Measurements from ENCODE around the gene GFI1B. TPM values are rescaled to one million over a fixed set of nuclear protein-coding genes. Genes with fewer than 3 reads are reported as not detected.
"Not testable (repeated sequence)": the region's sequence is repeated elsewhere in the genome, so short reads cannot be mapped to it uniquely, and the experiment has no call there.

GFI1B gene
- polyA plus RNA-seq, 2 donors, result 0.02 TPM

DNA sequence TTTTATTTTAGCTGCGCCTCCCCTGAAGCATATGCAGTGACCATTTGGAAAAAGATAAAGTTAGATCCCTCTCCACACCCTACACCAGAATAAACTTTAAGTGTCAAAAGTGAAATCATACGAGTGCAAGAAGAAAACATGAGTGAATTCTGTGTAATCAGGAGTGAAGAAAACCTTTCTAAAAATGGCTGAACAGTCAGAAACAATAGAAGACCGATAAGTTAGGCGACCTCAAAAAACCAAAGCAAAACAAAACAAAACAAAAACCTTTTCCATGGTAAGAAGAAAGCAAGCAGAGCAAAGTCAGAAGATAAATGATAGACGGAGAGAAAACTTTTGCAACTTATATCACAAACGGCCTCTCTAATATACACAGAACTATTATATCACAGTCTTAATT is 17.5 kb upstream of the GFI1B start:
- H3K27ac ChIP-seq (ENCODE audit: low read depth in 2 of 2, low read length in 1 of 2), result no peak overlapping the region
- H3K4me1 ChIP-seq (ENCODE audit: control insufficient read depth in 2 of 2, insufficient read depth in 2 of 2, low read length in 1 of 2), result no peaks in the 10 kb centered on the region
- H3K4me3 ChIP-seq (ENCODE audit: low read depth in 1 of 2, low read length in 2 of 2), result no peak overlapping the region
- H3K9me3 ChIP-seq (ENCODE audit: control insufficient read depth in 2 of 2, insufficient read depth in 1 of 2, low read depth in 1 of 2, low read length in 1 of 2), result peaks cover 0 to 2% of the 10 kb centered on the region in 2 donors
- H3K27me3 ChIP-seq (ENCODE audit: control insufficient read depth in 1 of 2, insufficient read depth in 2 of 2, low read length in 2 of 2), result no peaks in the 10 kb centered on the region
- no peaks in the 10 kb centered on the region for H3K36me3 ChIP-seq (ENCODE audit: control insufficient read depth in 2 of 2, insufficient read depth in 2 of 2, low read length in 1 of 2)
- 77% methylated on average over 6 of the region's 6 CpGs for WGBS, 2 donors

DNA sequence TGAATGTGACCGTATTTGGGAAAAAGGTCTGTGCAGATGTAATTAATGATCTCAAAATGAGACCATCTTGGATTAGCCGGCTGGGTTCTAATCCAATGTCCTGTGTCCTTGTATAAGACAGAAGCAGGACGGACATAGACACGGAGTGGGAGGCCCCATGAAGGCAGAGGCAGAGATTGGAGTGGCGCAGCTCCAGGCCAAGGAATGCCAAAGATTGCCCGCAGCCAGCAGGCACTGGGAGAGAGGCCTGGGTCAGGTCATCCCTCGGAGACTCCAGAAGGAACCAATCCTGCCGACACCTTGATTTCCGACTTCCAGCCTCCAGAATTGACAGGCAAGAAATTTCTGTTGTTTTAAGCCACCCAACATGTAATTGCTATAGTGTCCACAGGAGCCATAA is 13.0 kb upstream of the GFI1B start:
- H3K27me3 ChIP-seq (ENCODE audit: control insufficient read depth in 1 of 2, insufficient read depth in 2 of 2, low read length in 2 of 2), result no peaks in the 10 kb centered on the region
- no peak overlapping the region for H3K27ac ChIP-seq (ENCODE audit: low read depth in 2 of 2, low read length in 1 of 2)
- H3K36me3 ChIP-seq (ENCODE audit: control insufficient read depth in 2 of 2, insufficient read depth in 2 of 2, low read length in 1 of 2), result no peaks in the 10 kb centered on the region
- H3K4me3 ChIP-seq (ENCODE audit: low read depth in 1 of 2, low read length in 2 of 2), result no peak overlapping the region
- no peaks in the 10 kb centered on the region for H3K9me3 ChIP-seq (ENCODE audit: control insufficient read depth in 2 of 2, insufficient read depth in 1 of 2, low read depth in 1 of 2, low read length in 1 of 2)
- WGBS, 2 donors, result 86 to 88% methylated on average over 9 of the region's 9 CpGs
- no peaks in the 10 kb centered on the region for H3K4me1 ChIP-seq (ENCODE audit: control insufficient read depth in 2 of 2, insufficient read depth in 2 of 2, low read length in 1 of 2)

DNA sequence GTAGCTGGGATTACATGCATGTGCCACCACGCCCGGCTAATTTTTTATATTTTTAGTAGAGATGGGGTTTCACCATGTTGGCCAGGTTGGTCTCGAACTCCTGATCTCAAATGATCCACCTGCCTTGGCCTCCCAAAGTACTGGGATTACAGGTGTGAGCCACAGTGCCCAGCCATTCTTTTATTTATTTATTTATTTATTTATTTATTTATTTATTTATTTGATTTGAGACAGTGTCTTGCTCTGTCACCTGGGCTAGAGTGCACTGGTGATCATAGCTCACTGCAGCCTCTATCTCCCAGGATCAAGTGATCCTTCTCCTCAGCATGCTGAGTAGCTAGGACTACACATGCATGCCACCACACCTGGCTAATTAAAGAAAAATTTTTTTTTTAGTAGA is 10.6 kb upstream of the GFI1B start:
- H3K4me1 ChIP-seq (ENCODE audit: control insufficient read depth in 2 of 2, insufficient read depth in 2 of 2, low read length in 1 of 2); H3K36me3 ChIP-seq (ENCODE audit: control insufficient read depth in 2 of 2, insufficient read depth in 2 of 2, low read length in 1 of 2); H3K27me3 ChIP-seq (ENCODE audit: control insufficient read depth in 1 of 2, insufficient read depth in 2 of 2, low read length in 2 of 2); H3K9me3 ChIP-seq (ENCODE audit: control insufficient read depth in 2 of 2, insufficient read depth in 1 of 2, low read depth in 1 of 2, low read length in 1 of 2); H3K4me3 ChIP-seq (ENCODE audit: low read depth in 1 of 2, low read length in 2 of 2); H3K27ac ChIP-seq (ENCODE audit: low read depth in 2 of 2, low read length in 1 of 2): not testable (repeated sequence)
- WGBS, 2 donors, result 90 to 95% methylated on average over 3 of the region's 3 CpGs

DNA sequence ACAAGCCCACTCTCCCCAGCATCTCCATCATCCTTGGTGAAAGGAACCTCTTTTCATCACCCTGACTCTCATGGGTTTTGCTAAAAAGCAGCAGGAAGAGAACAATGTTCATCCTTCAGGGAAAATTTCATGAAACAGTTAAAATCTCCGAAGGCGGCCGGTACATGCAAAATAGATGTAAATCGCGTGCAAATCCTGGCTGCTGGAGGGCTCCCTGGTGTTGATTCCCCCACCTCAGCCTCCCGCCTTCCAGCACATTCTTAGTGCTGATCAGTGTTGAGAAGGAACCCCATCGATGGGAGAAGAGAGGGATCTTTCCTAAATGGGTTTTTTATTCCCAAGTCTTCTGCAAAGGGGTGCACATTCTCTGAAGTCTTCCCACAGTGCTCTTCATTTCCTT is 8.7 kb upstream of the GFI1B start:
- Histone ChIP-seq H3K4me1 (ENCODE audit: control insufficient read depth in 2 of 2, insufficient read depth in 2 of 2, low read length in 1 of 2) (no peaks in the 10 kb centered on the region), H3K4me3 (ENCODE audit: low read depth in 1 of 2, low read length in 2 of 2) (no peak overlapping the region), H3K9me3 (ENCODE audit: control insufficient read depth in 2 of 2, insufficient read depth in 1 of 2, low read depth in 1 of 2, low read length in 1 of 2) (peaks cover 0 to 3% of the 10 kb centered on the region in 2 donors), H3K27me3 (ENCODE audit: control insufficient read depth in 1 of 2, insufficient read depth in 2 of 2, low read length in 2 of 2) (no peaks in the 10 kb centered on the region), H3K27ac (ENCODE audit: low read depth in 2 of 2, low read length in 1 of 2) (no peak overlapping the region), H3K36me3 (ENCODE audit: control insufficient read depth in 2 of 2, insufficient read depth in 2 of 2, low read length in 1 of 2) (no peaks in the 10 kb centered on the region)
- 68% methylated on average over 7 of the region's 7 CpGs for WGBS, 2 donors

DNA sequence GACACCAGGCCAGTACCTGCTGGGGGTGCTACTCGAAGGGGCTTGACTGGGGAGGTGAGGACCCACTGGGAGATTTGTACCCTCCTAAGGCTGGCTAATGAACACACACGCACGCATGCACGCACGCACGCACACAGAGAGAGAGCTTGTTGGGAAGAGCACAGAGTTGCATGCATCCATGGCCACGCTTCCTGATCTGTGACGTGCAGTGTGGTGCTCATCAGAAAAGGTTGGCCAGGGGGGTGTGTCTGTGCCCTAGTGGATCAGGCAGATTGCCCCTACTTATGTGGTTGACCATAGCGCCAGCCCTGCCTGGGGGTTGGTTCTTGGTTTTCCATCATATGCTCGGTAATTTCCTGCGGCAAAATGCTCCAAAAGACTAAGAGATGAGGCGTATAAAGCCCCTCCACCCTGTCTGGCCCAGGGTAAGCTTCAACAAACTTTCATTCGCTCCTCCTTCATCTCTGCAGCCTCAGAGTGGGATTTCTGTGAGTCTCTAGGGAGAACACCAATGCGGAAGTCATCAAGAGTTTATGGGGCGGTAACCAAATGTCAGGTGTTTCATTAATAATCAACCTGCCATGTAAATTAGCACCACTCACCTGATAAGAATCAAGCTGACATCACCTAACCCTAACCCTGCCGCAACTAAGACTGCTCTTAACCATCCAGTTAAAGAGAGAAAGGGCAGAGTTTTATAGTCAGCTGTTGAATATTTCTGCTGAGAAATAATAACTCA is 8.0 kb upstream of the GFI1B start:
- Histone ChIP-seq H3K27ac (ENCODE audit: low read depth in 2 of 2, low read length in 1 of 2) (no peak overlapping the region), H3K36me3 (ENCODE audit: control insufficient read depth in 2 of 2, insufficient read depth in 2 of 2, low read length in 1 of 2) (no peaks in the 10 kb centered on the region), H3K4me1 (ENCODE audit: control insufficient read depth in 2 of 2, insufficient read depth in 2 of 2, low read length in 1 of 2) (no peaks in the 10 kb centered on the region), H3K9me3 (ENCODE audit: control insufficient read depth in 2 of 2, insufficient read depth in 1 of 2, low read depth in 1 of 2, low read length in 1 of 2) (peaks cover 0 to 3% of the 10 kb centered on the region in 2 donors), H3K27me3 (ENCODE audit: control insufficient read depth in 1 of 2, insufficient read depth in 2 of 2, low read length in 2 of 2) (no peaks in the 10 kb centered on the region), H3K4me3 (ENCODE audit: low read depth in 1 of 2, low read length in 2 of 2) (no peak overlapping the region)
- 82 to 88% methylated on average over 16 of the region's 16 CpGs for WGBS, 2 donors

DNA sequence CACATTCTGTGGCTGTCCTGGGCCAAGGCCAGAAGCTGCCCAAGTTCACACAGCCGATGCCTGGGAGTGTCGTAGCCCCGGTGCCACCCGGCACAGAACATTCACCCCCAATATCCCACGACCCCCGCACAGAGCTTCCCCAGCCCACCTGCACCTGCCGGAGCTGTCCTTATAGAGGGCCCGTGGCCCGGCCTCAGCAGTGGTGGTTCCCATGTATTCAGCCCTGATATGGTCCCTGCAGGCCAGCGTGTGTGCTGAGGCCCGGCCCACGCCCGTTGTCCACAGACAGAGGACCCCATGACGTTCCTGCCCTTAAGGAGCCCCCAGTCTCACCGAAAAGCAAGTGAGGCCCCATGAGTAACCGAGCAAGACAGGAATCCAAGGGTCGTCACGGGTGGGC is 5.3 kb upstream of the GFI1B start:
- H3K27me3 ChIP-seq (ENCODE audit: control insufficient read depth in 1 of 2, insufficient read depth in 2 of 2, low read length in 2 of 2), result no peaks in the 10 kb centered on the region
- peaks cover 0 to 3% of the 10 kb centered on the region in 2 donors for H3K4me1 ChIP-seq (ENCODE audit: control insufficient read depth in 2 of 2, insufficient read depth in 2 of 2, low read length in 1 of 2)
- H3K9me3 ChIP-seq (ENCODE audit: control insufficient read depth in 2 of 2, insufficient read depth in 1 of 2, low read depth in 1 of 2, low read length in 1 of 2), result peaks cover 0 to 3% of the 10 kb centered on the region in 2 donors
- no peak overlapping the region for H3K27ac ChIP-seq (ENCODE audit: low read depth in 2 of 2, low read length in 1 of 2)
- 74 to 79% methylated on average over 18 of the region's 18 CpGs for WGBS, 2 donors
- H3K36me3 ChIP-seq (ENCODE audit: control insufficient read depth in 2 of 2, insufficient read depth in 2 of 2, low read length in 1 of 2), result no peaks in the 10 kb centered on the region
- H3K4me3 ChIP-seq (ENCODE audit: low read depth in 1 of 2, low read length in 2 of 2), result no peak overlapping the region

DNA sequence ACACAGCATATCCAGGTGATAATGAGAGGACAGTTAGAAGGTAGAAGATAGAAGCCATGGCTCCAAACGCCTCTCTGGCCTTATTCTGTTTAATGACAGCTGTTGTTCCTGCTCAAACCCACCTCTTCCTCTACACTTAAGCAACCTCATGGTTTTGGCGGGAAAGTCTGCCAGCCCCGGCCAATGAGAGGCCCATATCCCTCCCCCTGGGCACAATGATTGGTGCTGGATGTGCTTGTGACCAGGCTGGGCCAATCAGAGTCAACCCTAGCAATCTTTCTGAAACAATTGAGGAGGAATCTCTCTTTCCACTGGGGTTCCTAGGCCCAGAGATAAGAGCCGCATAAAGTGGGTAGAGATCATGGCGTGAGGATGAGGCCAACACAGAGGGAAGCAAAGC is 4.8 kb upstream of the GFI1B start:
- Histone ChIP-seq H3K9me3 (ENCODE audit: control insufficient read depth in 2 of 2, insufficient read depth in 1 of 2, low read depth in 1 of 2, low read length in 1 of 2) (peaks cover 0 to 3% of the 10 kb centered on the region in 2 donors), H3K27me3 (ENCODE audit: control insufficient read depth in 1 of 2, insufficient read depth in 2 of 2, low read length in 2 of 2) (no peaks in the 10 kb centered on the region), H3K27ac (ENCODE audit: low read depth in 2 of 2, low read length in 1 of 2) (no peak overlapping the region), H3K4me3 (ENCODE audit: low read depth in 1 of 2, low read length in 2 of 2) (no peak overlapping the region), H3K4me1 (ENCODE audit: control insufficient read depth in 2 of 2, insufficient read depth in 2 of 2, low read length in 1 of 2) (peaks cover 0 to 3% of the 10 kb centered on the region in 2 donors), H3K36me3 (ENCODE audit: control insufficient read depth in 2 of 2, insufficient read depth in 2 of 2, low read length in 1 of 2) (no peaks in the 10 kb centered on the region)
- 78 to 93% methylated on average over 5 of the region's 5 CpGs for WGBS, 2 donors

DNA sequence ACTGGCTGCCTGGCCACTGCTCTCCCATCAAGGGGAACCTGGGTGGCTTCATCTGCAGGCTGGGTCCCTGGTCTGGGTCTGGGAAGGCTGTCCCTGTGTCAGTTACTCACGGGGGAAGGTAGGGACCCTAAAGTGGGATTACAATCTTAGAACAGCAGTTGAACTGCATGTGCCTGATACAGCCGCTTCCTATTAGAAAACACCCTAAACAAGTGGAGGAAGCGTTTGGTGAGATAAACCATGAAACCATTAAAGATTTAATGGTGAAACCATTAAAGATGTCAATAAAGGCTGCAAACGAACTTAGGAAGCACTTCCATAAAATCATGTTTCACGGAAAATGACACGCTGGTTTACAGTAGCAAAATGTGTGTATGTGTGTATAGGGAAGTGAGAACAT is 2.5 kb upstream of the GFI1B start:
- WGBS, 2 donors, result 69% methylated on average over 6 of the region's 6 CpGs
- no peaks in the 10 kb centered on the region for H3K36me3 ChIP-seq (ENCODE audit: control insufficient read depth in 2 of 2, insufficient read depth in 2 of 2, low read length in 1 of 2)
- peaks cover 0 to 3% of the 10 kb centered on the region in 2 donors for H3K4me1 ChIP-seq (ENCODE audit: control insufficient read depth in 2 of 2, insufficient read depth in 2 of 2, low read length in 1 of 2)
- H3K9me3 ChIP-seq (ENCODE audit: control insufficient read depth in 2 of 2, insufficient read depth in 1 of 2, low read depth in 1 of 2, low read length in 1 of 2), result peaks cover 0 to 3% of the 10 kb centered on the region in 2 donors
- peaks cover 0 to 4% of the 10 kb centered on the region in 2 donors for H3K27me3 ChIP-seq (ENCODE audit: control insufficient read depth in 1 of 2, insufficient read depth in 2 of 2, low read length in 2 of 2)
- no peak overlapping the region for H3K4me3 ChIP-seq (ENCODE audit: low read depth in 1 of 2, low read length in 2 of 2)
- H3K27ac ChIP-seq (ENCODE audit: low read depth in 2 of 2, low read length in 1 of 2), result no peak overlapping the region

DNA sequence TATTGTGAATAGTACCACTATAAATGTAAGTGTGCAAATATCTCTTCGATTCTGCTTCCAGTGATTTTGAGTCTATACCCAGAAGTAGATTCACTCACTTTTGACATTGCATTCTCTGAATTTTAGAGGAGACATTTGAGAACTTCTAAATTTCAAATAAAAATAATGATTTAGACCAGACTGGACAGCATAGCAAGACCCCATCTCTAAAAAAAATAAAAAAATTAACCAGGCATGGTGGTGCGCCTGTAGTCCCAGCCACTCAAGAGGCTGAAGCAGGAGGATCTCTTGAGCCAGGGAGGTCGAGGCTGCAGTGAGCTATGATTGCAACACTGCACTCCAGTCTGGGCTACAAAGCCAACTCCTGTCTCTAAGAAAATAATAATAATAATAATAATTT is 1.9 kb upstream of the GFI1B start:
- Histone ChIP-seq H3K36me3 (ENCODE audit: control insufficient read depth in 2 of 2, insufficient read depth in 2 of 2, low read length in 1 of 2) (no peaks in the 10 kb centered on the region), H3K4me1 (ENCODE audit: control insufficient read depth in 2 of 2, insufficient read depth in 2 of 2, low read length in 1 of 2) (peaks cover 0 to 3% of the 10 kb centered on the region in 2 donors), H3K9me3 (ENCODE audit: control insufficient read depth in 2 of 2, insufficient read depth in 1 of 2, low read depth in 1 of 2, low read length in 1 of 2) (peaks cover 0 to 3% of the 10 kb centered on the region in 2 donors), H3K4me3 (ENCODE audit: low read depth in 1 of 2, low read length in 2 of 2) (no peak overlapping the region), H3K27me3 (ENCODE audit: control insufficient read depth in 1 of 2, insufficient read depth in 2 of 2, low read length in 2 of 2) (peaks cover 0 to 4% of the 10 kb centered on the region in 2 donors), H3K27ac (ENCODE audit: low read depth in 2 of 2, low read length in 1 of 2) (no peak overlapping the region)
- 88 to 89% methylated on average over 3 of the region's 3 CpGs for WGBS, 2 donors

DNA sequence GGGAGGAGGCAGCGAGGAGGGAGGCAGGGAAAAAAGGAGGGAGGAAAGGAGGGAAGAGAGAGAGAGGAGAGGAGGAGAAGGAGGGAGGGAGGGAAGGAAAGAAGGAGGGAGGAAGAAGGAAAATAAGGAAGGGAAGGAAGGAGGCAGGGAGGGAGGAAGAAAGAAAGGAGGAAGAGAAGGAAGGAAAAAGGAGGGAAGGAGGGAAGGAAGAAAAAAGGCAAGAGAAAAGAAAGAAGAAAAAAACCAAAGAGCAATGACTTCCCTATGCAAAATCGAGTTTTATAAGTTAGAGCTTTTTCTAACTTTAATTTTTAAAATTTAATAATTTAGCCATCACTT is 413 bp upstream of the GFI1B start:
- Histone ChIP-seq H3K4me3 (ENCODE audit: low read depth in 1 of 2, low read length in 2 of 2) (no peak overlapping the region), H3K36me3 (ENCODE audit: control insufficient read depth in 2 of 2, insufficient read depth in 2 of 2, low read length in 1 of 2) (no peaks in the 10 kb centered on the region), H3K27me3 (ENCODE audit: control insufficient read depth in 1 of 2, insufficient read depth in 2 of 2, low read length in 2 of 2) (peaks cover 0 to 4% of the 10 kb centered on the region in 2 donors), H3K9me3 (ENCODE audit: control insufficient read depth in 2 of 2, insufficient read depth in 1 of 2, low read depth in 1 of 2, low read length in 1 of 2) (peaks cover 0 to 3% of the 10 kb centered on the region in 2 donors), H3K27ac (ENCODE audit: low read depth in 2 of 2, low read length in 1 of 2) (no peak overlapping the region), H3K4me1 (ENCODE audit: control insufficient read depth in 2 of 2, insufficient read depth in 2 of 2, low read length in 1 of 2) (peaks cover 0 to 3% of the 10 kb centered on the region in 2 donors)
- WGBS, 2 donors, result 19% methylated on average over 2 of the region's 2 CpGs

Data from esophagus (tissue), 2 donors.